Endothelial cell of umbilical vein (primary cell): Measurements from ENCODE around the gene SS18L1. TPM values are rescaled to one million over a fixed set of nuclear protein-coding genes. Genes with fewer than 3 reads are reported as not detected.

Experiments used
- BruUV-seq: library from RNA; stranded (reverse); fragments of 400-500 nt; replicated peaks from 2 replicates; lab custom pipeline; 2021; lab: Mats Ljungman, UMichigan
- CTCF ChIA-PET: fragments of 300-600, 350-600 bp; sonication (Branson Sonifier 250); formaldehyde crosslinking; loops from one replicate; lab custom pipeline; 2021; ENCODE audit warnings: antibody characterized with exemption, inconsistent platforms; lab: Charles Lee
- POLR2A ChIA-PET: fragments of 300-600, 350-600 bp; sonication (Branson Sonifier 250); formaldehyde crosslinking; loops from one replicate; lab custom pipeline; 2021; ENCODE audit warnings: antibody characterized with exemption, inconsistent platforms; lab: Charles Lee
- DNase-seq: peaks from one replicate; pipeline ENCODE4 v3.0.0-alpha.2; 2011; ENCODE audit warnings: low read depth, low spot score
- FAIRE-seq: peaks from 2 replicates; lab custom pipeline; 2011; peaks lifted over from hg19 to GRCh38; lab: Jason Lieb, UNC
- H2AFZ ChIP-seq: 2 replicates; pipeline ENCODE4 v1.6.0; 2012; ENCODE audit warnings: low read depth, low read length, control low read depth, inconsistent platforms
- H3K27ac ChIP-seq: 2 replicates; pipeline ENCODE4 v1.5.1; 2011; ENCODE audit warnings: low read depth, mild to moderate bottlenecking, control low read depth, low read length, moderate library complexity; ENCODE audit not compliant: insufficient read depth
- H3K27me3 ChIP-seq, 2 experiments: 2 replicates each; pipeline versions ENCODE4 v1.6.0 to v1.6.1; 2011; ENCODE audit warnings: low read length in 2 of 2, mixed read lengths in 1 of 2; ENCODE audit not compliant: control insufficient read depth in 2 of 2, insufficient read depth in 2 of 2
- H3K36me3 ChIP-seq, 2 experiments: 2 replicates in 1 of 2; 3 replicates in 1 of 2; pipeline ENCODE4 v1.5.1; 2011; ENCODE audit warnings: low read length in 2 of 2, mild to moderate bottlenecking in 1 of 2, moderate library complexity in 1 of 2; ENCODE audit not compliant: control insufficient read depth in 2 of 2, insufficient read depth in 2 of 2; ENCODE audit errors: extremely low read depth in 1 of 2
- H3K4me1 ChIP-seq: 3 replicates; pipeline ENCODE4 v1.5.1; 2011; ENCODE audit warnings: mild to moderate bottlenecking, low read length; ENCODE audit not compliant: control insufficient read depth, insufficient read depth; ENCODE audit errors: extremely low read depth
- H3K4me2 ChIP-seq: 2 replicates; pipeline ENCODE4 v1.6.1; 2011; ENCODE audit warnings: low read length, control low read depth, mixed read lengths; ENCODE audit not compliant: insufficient read depth
- H3K4me3 ChIP-seq, 3 experiments: fragments of 200-600 bp in 1 of 3; sonication (generic), shearing (Covaris generic) in 1 of 3; replicated peaks in 1 of 3; 2 replicates each; pipeline ENCODE4 v1.5.1; 2011 to 2016; ENCODE audit warnings: control low read depth in 3 of 3, low read length in 3 of 3, mild to moderate bottlenecking in 2 of 3, inconsistent platforms in 1 of 3, low read depth in 1 of 3, moderate library complexity in 1 of 3; ENCODE audit not compliant: insufficient read depth in 1 of 3
- H3K79me2 ChIP-seq: 2 replicates; pipeline ENCODE4 v1.6.0; 2012; ENCODE audit warnings: low read length, inconsistent platforms; ENCODE audit not compliant: control insufficient read depth, insufficient read depth
- H3K9ac ChIP-seq: replicated peaks from 2 replicates; pipeline ENCODE3; 2011; ENCODE audit warnings: low read length, control low read depth; ENCODE audit not compliant: insufficient read depth; ENCODE audit errors: extremely low read depth
- H3K9me1 ChIP-seq: replicated peaks from 3 replicates; pipeline ENCODE4 v1.6.0; 2011; ENCODE audit warnings: mild to moderate bottlenecking, low read length; ENCODE audit not compliant: control insufficient read depth, insufficient read depth; ENCODE audit errors: extremely low read depth
- H3K9me3 ChIP-seq: replicated peaks from 2 replicates; pipeline ENCODE4 v1.5.1; 2012; ENCODE audit warnings: low read length, inconsistent platforms; ENCODE audit not compliant: control insufficient read depth, insufficient read depth
- H4K20me1 ChIP-seq: replicated peaks from 2 replicates; pipeline ENCODE3; 2011; ENCODE audit warnings: mild to moderate bottlenecking, low read length; ENCODE audit not compliant: control insufficient read depth, insufficient read depth; ENCODE audit errors: extremely low read depth
- EZH2 ChIP-seq: IDR thresholded peaks from 2 replicates; pipeline ENCODE4 v1.6.1; 2012; ENCODE audit warnings: borderline replicate concordance, low read depth, mild to moderate bottlenecking, moderate library complexity, low read length, inconsistent platforms; ENCODE audit not compliant: severe bottlenecking
- FOS ChIP-seq: IDR thresholded peaks from 2 replicates; pipeline ENCODE4 v1.6.1; 2011; ENCODE audit warnings: mild to moderate bottlenecking, low read length, moderate library complexity, borderline replicate concordance; ENCODE audit not compliant: insufficient read depth
- GATA2 ChIP-seq: IDR thresholded peaks from 2 replicates; pipeline ENCODE4 v1.7.0; 2011; ENCODE audit warnings: low read depth, mild to moderate bottlenecking, moderate library complexity, mixed read lengths, low read length; ENCODE audit not compliant: insufficient read length, insufficient read depth
- JUN ChIP-seq: IDR thresholded peaks from 2 replicates; pipeline ENCODE4 v1.6.1; 2011; ENCODE audit warnings: borderline replicate concordance, low read depth; ENCODE audit not compliant: insufficient read length, insufficient read depth
- MYC ChIP-seq: IDR thresholded peaks from one replicate; pipeline ENCODE4 v1.6.1; 2011; ENCODE audit warnings: mild to moderate bottlenecking, low read depth, low read length
- POLR2A ChIP-seq: IDR thresholded peaks from 2 replicates; pipeline ENCODE4 v1.6.1; 2012; ENCODE audit warnings: low read depth, mild to moderate bottlenecking, control low read depth, low read length
- POLR2AphosphoS5 ChIP-seq: IDR thresholded peaks from 2 replicates; pipeline ENCODE4 v1.6.1; 2012; ENCODE audit warnings: low read depth, mild to moderate bottlenecking, control low read depth, low read length, moderate library complexity; ENCODE audit not compliant: insufficient read depth
- dilution Hi-C: fragments of 300-500 bp; cut with MboI; formaldehyde crosslinking; loops from one replicate; pipeline ENCODE4 v1.15.0; 2019; ENCODE audit warnings: low sequenced_read_pairs; ENCODE audit not compliant: extremely low pct_ligation_motif_present
- intact Hi-C: fragments of 100-400 bp; cut with micrococcal nuclease; formaldehyde crosslinking; loops from one replicate; pipeline ENCODE4 v1.10.0; 2022
- polyA plus RNA-seq, 4 experiments: library from polyadenylated mRNA; depleted of rRNA in 3 of 4; stranded (reverse) in 3 of 4; unstranded in 1 of 4; fragments of >200 nt; gene quantifications; 2 replicates each; pipeline versions ENCODE4 v1.2.1 to v1.2.3, GENCODE V29; 2011 to 2012; ENCODE audit warnings: missing spikeins in 1 of 4
- total RNA-seq: library from RNA; stranded (reverse); gene quantifications from 2 replicates; pipeline ENCODE4 v1.2.3, GENCODE V29; 2021
- TF ChIP-seq, protein P1 (sequence below), 2 donors: IDR thresholded peaks; 1 replicate in 1 of 2; 2 replicates in 1 of 2; pipeline ENCODE4 v1.5.1; 2011; ENCODE audit warnings: low read length in 2 of 2, mild to moderate bottlenecking in 2 of 2, moderate library complexity in 2 of 2, control low read depth in 1 of 2, inconsistent platforms in 1 of 2, low read depth in 1 of 2; ENCODE audit not compliant: insufficient read depth in 1 of 2; ENCODE audit errors: extremely low read depth in 1 of 2
- TF ChIP-seq, protein P2 (sequence below): IDR thresholded peaks from 2 replicates; pipeline ENCODE4 v1.6.1; 2011; ENCODE audit not compliant: insufficient read depth, insufficient read length

Gene SS18L1
- total and polyA plus RNA-seq, 2 donors (not counting 3 experiments of a cell fraction or from before 2014, with no cell fraction given), result 15.4 to 21.7 TPM

DNA sequence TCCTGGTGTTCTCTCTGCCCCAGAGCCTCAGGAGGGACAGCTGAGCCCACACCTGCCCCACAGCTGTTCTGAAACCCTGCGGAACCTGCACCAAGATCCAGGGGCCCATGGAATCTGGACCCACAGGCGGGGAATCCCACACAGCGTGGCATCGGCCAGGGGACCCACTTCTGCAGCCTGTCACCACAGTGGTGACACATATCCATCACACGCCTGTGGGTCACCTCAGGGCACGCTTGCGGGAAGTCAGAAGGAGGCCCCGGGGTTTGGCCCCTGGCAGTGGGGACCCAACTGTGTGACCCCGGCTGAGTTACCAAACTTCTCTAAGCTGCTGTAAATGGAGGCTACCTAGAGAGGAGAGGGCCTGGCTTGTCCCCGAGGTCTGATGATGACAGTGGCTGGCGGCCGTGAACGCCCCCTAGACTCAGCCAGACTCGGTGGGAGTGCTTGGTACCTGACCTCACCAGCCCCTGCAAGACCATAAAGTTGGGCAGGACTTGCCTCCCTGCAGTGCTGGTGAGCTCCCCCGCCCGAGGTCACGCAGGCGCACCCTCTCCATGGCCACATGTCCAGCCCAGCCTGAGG is 78.8 kb downstream of the SS18L1 start:
- no TSS peak for BruUV-seq
- H3K4me1 ChIP-seq, result peaks cover 3% of the 10 kb centered on the region
- dilution Hi-C loops (no loop called here), intact Hi-C loops (no loop called here)
- no peaks in the 10 kb centered on the region for H4K20me1 ChIP-seq
- no peak overlapping the region for H3K27ac ChIP-seq
- no peak overlapping the region for H3K9ac ChIP-seq
- H3K79me2 ChIP-seq, result no peaks in the 10 kb centered on the region
- TF ChIP-seq, protein P1, sequence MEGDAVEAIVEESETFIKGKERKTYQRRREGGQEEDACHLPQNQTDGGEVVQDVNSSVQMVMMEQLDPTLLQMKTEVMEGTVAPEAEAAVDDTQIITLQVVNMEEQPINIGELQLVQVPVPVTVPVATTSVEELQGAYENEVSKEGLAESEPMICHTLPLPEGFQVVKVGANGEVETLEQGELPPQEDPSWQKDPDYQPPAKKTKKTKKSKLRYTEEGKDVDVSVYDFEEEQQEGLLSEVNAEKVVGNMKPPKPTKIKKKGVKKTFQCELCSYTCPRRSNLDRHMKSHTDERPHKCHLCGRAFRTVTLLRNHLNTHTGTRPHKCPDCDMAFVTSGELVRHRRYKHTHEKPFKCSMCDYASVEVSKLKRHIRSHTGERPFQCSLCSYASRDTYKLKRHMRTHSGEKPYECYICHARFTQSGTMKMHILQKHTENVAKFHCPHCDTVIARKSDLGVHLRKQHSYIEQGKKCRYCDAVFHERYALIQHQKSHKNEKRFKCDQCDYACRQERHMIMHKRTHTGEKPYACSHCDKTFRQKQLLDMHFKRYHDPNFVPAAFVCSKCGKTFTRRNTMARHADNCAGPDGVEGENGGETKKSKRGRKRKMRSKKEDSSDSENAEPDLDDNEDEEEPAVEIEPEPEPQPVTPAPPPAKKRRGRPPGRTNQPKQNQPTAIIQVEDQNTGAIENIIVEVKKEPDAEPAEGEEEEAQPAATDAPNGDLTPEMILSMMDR (IDR thresholded peaks at IDR 0.05; ENCODE audit: extremely low read depth in 1 of 2, insufficient read depth in 1 of 2, low read depth in 1 of 2, low read length in 2 of 2), result no peak
- TF ChIP-seq GATA2 (no peak), MYC (no peak), JUN (no peak), FOS (no peak), EZH2 (no peak), POLR2A (no peak), POLR2AphosphoS5 (no peak)
- TF ChIP-seq, protein P2, sequence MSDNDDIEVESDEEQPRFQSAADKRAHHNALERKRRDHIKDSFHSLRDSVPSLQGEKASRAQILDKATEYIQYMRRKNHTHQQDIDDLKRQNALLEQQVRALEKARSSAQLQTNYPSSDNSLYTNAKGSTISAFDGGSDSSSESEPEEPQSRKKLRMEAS, result no peak
- DNase-seq (no peak), FAIRE-seq (no peak)
- no peaks in the 10 kb centered on the region for H3K9me3 ChIP-seq
- no peak overlapping the region for H3K4me2 ChIP-seq
- CTCF ChIA-PET, result no interaction called here
- POLR2A ChIA-PET, result no interaction called here
- no peaks in the 10 kb centered on the region for H3K9me1 ChIP-seq
- peaks cover 32 to 34% of the 10 kb centered on the region in 2 experiments for H3K27me3 ChIP-seq
- no peak overlapping the region for H2AFZ ChIP-seq
- H3K36me3 ChIP-seq, result no peaks in the 10 kb centered on the region
- H3K4me3 ChIP-seq, result no peak overlapping the region
